Renal cortical epithelial cell (primary cell): ENCODE data around the gene S100A10. TPM values are rescaled to one million over a fixed set of nuclear protein-coding genes. Genes with fewer than 3 reads are reported as not detected.

Experiments used
- DNase-seq: peaks from one replicate; pipeline ENCODE4 v3.0.0-alpha.2; 2011; ENCODE audit warnings: low read depth
- total RNA-seq: library from RNA; depleted of rRNA; stranded (reverse); fragments of >200 nt; gene quantifications from 2 replicates; pipeline ENCODE4 v1.2.3, GENCODE V29; 2014

S100A10 gene
- total RNA-seq, 1 donor from 2014 or later, result 221 TPM

DNA sequence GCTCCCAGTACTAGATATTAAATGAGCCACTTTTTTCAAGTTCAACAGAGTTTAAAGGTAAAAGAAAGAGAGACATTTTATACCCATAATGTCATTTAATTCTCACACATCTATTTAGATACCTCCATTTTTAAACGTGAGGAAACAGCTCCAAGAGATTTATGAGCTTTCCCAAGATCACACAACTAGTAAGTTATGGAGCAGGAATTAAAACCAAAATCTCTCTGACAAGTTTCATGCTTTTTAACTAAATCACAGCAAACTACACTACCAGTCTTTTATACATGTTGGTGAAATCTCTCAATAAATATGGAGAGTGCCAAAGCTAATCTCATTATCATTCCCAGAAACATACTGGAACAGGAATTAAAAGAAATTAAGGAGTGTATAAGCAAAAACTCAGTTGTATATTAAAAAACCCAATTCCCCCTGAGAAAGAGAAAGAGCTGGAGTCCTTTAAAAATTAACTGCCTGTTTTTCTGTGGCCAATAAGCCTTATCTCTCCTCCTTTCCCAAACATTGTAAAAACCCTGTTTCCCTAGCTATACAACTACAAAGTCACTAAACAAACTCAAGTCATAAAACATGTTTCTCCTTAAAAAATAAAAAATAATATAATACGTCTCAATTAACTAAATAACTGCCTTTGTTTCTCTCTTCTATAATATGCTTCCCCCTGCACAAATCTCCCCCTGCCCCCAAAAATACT, 57.6 kb downstream of the S100A10 start:
- no peak for DNase-seq

DNA sequence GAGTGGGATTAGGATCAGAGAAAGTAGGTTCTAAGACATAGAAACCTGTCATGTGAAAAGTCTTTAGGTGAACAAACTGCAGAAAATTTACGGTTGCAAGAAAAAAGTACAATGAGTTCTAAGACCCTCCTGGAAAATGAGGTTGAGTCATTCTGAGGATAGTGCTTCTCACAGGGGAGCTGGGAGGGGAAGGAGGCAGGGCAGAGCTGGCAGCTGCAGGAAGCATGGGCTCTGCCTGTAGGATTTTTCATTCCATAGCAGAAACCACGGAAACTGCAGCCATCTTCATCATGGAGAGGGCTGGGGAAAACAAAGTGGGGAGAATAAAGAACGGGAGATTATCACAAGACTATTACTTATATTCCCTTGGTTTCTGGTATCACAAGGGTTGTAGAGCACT, 58.5 kb downstream of the S100A10 start:
- no peak for DNase-seq

DNA sequence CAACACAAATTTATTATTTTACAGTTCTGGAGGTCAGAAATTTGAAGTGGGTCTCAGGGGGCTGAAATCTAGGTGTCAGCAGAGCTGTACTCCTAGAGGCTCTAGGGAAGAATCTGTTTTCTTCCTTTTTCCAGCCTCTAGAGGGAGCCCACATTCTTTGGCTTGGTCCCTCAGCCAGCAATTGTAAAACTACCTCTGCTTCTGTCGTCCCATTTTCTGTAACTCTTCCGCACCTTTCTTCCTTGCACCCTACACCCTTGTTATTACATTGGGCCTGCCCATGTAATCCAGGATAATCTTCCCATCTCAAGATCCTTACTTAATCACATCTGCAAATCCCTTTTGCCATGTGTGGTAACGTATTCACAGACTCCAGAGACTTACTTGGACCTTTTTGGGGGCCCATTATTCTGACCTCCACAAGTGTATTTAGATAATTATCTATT, 59.6 kb downstream of the S100A10 start:
- DNase-seq, result peak; percentile 62

Other genes starting within 250 kb of the S100A10 start
- 48.3 and 114 TPM in 2 replicates for gene MRPL9, start 230.4 kb downstream of the S100A10 start, total RNA-seq
- gene TDRKH, start 203.4 kb downstream of the S100A10 start, total RNA-seq, result 9.7 and 10.9 TPM in 2 replicates
- under 0.01 TPM in 1 of 2 replicates, not detected in the other for gene LINGO4, start 188.4 kb downstream of the S100A10 start, total RNA-seq
- gene RORC, start 162.1 kb downstream of the S100A10 start, total RNA-seq, result 2.1 and 3.9 TPM in 2 replicates
- not detected in 2 replicates for gene C2CD4D, start 154.0 kb downstream of the S100A10 start, total RNA-seq
- gene THEM5, start 140.1 kb downstream of the S100A10 start, total RNA-seq, result not detected in 2 replicates
- 9.9 and 19.8 TPM in 2 replicates for gene THEM4, start 84.3 kb downstream of the S100A10 start, total RNA-seq
- 57.5 and 77.9 TPM in 2 replicates for gene S100A11, start 43.1 kb upstream of the S100A10 start, total RNA-seq
- not detected in 2 replicates for gene TCHHL1, start 95.2 kb upstream of the S100A10 start, total RNA-seq
- gene TCHH, start 121.6 kb upstream of the S100A10 start, total RNA-seq, result 0.10 TPM in 1 of 2 replicates, not detected in the other
- 0.10 TPM in 1 of 2 replicates, not detected in the other for gene RPTN, start 165.4 kb upstream of the S100A10 start, total RNA-seq
- under 0.01 TPM in 2 replicates for gene HRNR, start 230.3 kb upstream of the S100A10 start, total RNA-seq